Duodenal mucosa (tissue), 2 donors: ENCODE measurements around the gene RPL13.

Source experiments
- H3K27ac ChIP-seq: one replicate; pipeline ENCODE4 v1.7.0; 2013; ENCODE audit warnings: low read depth, low read length
- H3K27me3 ChIP-seq, 2 donors: one replicate each; pipeline ENCODE4 v1.7.0; 2013; ENCODE audit warnings: low read length in 2 of 2, control low read depth in 1 of 2; ENCODE audit not compliant: insufficient read depth in 2 of 2, control insufficient read depth in 1 of 2
- H3K36me3 ChIP-seq, 2 donors: one replicate each; pipeline ENCODE4 v1.7.0; 2013; ENCODE audit warnings: low read length in 2 of 2, control low read depth in 1 of 2; ENCODE audit not compliant: insufficient read depth in 2 of 2, control insufficient read depth in 1 of 2
- H3K4me1 ChIP-seq, 2 donors: one replicate each; pipeline ENCODE4 v1.7.0; 2013; ENCODE audit warnings: low read length in 2 of 2, control low read depth in 1 of 2; ENCODE audit not compliant: insufficient read depth in 2 of 2, control insufficient read depth in 1 of 2
- H3K4me3 ChIP-seq, 2 donors: one replicate each; pipeline ENCODE4 v1.7.0; 2013; ENCODE audit warnings: low read length in 2 of 2, low read depth in 1 of 2
- H3K9ac ChIP-seq, 2 donors: one replicate each; pipeline ENCODE4 v1.7.0; 2013; ENCODE audit warnings: low read length in 2 of 2, low read depth in 1 of 2
- H3K9me3 ChIP-seq, 2 donors: one replicate each; pipeline ENCODE4 v1.7.0; 2013; ENCODE audit warnings: low read length in 2 of 2, control low read depth in 1 of 2; ENCODE audit not compliant: control insufficient read depth in 1 of 2

RPL13 gene

DNA sequence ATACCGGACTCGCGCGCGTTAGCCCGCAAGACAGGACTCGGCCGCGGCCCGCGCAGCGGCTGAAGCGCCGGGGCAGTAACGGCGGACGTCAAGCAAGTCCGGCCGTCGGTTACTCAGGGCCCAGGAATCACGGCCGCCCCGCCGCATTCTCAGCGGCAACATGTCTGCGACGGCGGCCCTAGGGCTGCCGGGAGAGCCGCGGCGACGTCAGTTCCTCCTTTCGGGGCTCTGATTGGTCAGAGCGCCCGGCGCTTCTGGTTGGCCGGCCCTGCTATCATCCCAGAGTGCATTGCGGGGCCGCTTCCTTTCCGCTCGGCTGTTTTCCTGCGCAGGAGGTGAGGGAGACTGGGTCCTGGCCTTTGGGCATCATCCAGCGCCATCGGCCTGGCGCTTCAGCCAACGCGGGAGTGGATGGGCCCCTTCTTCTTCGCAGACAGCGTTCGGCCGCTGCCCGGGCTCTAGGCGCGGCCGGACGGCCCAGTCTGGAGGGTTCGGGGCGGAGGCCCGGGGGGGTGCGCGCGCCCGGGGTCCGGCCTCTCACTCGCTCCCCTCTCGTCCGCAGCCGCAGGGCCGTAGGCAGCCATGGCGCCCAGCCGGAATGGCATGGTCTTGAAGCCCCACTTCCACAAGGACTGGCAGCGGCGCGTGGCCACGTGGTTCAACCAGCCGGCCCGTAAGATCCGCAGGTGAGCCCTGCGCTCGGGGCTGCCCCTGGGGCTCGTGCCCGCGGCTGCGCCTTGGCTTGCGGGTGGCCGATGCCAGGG is at the start of gene RPL13:
TSS of gene RPL13 (plus strand) at position 305 of the 764 bp plus-strand sequence. CDS start at position 583, 278 bp downstream.
- Histone ChIP-seq H3K9ac (peak within 1 kb of the TSS; percentile 87 to 94), H3K9me3 (no peaks in the 10 kb centered on the region), H3K4me1 (peaks cover 56 to 58% of the 10 kb centered on the region in 2 donors), H3K27ac (peak within 1 kb of the TSS; percentile 95), H3K36me3 (peaks cover 35 to 50% of the 10 kb centered on the region in 2 donors), H3K27me3 (no peaks in the 10 kb centered on the region), H3K4me3 (peak within 1 kb of the TSS; percentile 87 to 90)

DNA sequence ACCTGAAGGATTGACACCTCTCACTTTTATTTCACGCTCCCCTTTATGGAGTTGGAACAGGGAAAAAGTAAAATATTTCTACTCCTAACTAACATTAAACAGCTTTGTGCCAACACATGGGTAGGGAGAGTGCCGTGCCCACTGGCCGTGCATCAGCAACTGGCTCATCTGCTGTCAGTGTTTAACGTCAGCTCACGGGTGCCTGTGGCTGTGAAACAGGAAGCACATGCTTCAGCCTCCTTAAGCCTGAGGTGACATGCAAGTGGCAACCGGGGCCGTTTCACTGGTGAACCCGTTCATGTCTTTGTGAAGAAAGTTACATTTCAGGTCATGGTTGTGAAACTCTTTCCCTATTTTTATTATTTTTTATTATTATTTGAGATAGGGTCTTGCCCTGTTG is 49.1 kb upstream of the RPL13 start:
- Histone ChIP-seq H3K9me3 (no peaks in the 10 kb centered on the region), H3K27ac (no peak overlapping the region), H3K27me3 (no peaks in the 10 kb centered on the region), H3K9ac (no peak overlapping the region), H3K4me1 (peaks cover 12 to 21% of the 10 kb centered on the region in 2 donors), H3K4me3 (no peak overlapping the region), H3K36me3 (peaks cover 5 to 41% of the 10 kb centered on the region in 2 donors)

DNA sequence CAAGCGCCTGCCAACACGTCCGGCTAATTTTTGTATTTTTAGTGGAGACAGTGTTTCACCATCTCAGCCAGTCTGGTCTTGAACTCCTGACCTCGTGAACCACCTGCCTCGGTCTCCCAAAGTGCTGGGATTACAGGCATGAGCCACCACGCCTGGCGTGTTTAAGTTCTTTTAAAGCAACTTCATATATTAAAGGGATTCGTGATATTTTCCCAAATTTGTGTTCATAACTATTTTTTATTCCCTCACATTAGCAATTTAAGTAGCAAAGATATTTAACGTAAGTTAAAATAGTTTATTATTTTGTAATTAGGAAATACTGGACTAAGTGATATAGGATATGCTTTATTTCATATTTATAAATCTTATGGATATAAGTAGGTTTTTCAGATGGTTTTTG is 48.0 kb upstream of the RPL13 start:
- Histone ChIP-seq H3K27me3 (no peaks in the 10 kb centered on the region), H3K36me3 (peaks cover 11 to 49% of the 10 kb centered on the region in 2 donors), H3K27ac (no peak overlapping the region), H3K4me3 (no peak overlapping the region), H3K9ac (no peak overlapping the region), H3K9me3 (no peaks in the 10 kb centered on the region), H3K4me1 (peaks cover 5 to 14% of the 10 kb centered on the region in 2 donors)

DNA sequence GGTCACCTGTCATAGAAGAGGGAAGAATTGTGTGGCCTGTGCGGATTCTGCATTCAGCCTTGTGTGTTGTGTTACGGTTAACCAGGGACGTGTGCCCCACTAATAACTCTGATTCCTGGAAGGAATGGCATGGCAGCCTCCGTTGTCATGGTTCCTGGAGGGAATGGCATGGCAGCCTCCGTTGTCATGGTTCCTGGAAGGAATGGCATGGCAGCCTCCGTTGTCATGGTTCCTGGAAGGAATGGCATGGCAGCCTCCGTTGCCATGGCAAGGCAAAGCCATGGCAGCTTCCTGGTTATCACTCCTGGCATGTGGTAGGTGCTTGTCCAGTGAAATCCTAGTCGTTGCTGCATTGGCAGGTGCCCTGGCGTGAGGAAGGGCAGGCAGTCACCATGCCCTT is 43.4 kb upstream of the RPL13 start:
- Histone ChIP-seq H3K9me3 (no peaks in the 10 kb centered on the region), H3K4me3 (no peak overlapping the region), H3K36me3 (peaks cover 20 to 74% of the 10 kb centered on the region in 2 donors), H3K27ac (no peak overlapping the region), H3K9ac (no peak overlapping the region), H3K27me3 (no peaks in the 10 kb centered on the region), H3K4me1 (no peaks in the 10 kb centered on the region)

GRCh38 chr16:89519881-89520280 is 40.6 kb upstream of the RPL13 start:
- Histone ChIP-seq H3K9ac (no peak overlapping the region), H3K4me1 (no peaks in the 10 kb centered on the region), H3K4me3 (no peak overlapping the region), H3K27me3 (no peaks in the 10 kb centered on the region), H3K9me3 (no peaks in the 10 kb centered on the region), H3K27ac (no peak overlapping the region), H3K36me3 (peaks cover 29 to 83% of the 10 kb centered on the region in 2 donors)

DNA sequence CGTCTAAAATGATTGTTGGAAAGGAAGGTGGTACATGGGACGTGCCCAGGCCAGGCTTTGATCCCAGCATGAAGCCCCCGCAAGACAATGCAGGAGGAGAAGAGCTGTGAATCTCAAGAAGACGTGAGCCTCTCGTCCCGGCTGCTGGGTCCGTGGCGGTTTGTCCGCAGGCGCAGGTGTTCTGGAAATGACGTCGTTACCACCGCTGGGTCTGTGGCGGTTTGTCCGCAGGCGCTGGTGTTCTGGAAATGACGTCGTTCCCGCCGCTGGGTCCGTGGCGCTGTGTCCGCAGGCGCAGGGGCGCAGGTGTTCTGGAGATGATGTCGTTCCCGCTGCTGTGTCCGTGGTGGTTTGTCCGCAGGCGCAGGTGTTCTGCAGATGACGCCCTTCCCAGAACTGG is 38.2 kb upstream of the RPL13 start:
- H3K27ac ChIP-seq, result no peak overlapping the region
- H3K36me3 ChIP-seq, result peaks cover 44 to 96% of the 10 kb centered on the region in 2 donors
- no peak overlapping the region for H3K4me3 ChIP-seq
- H3K9me3 ChIP-seq, result no peaks in the 10 kb centered on the region
- H3K9ac ChIP-seq, result no peak overlapping the region
- no peaks in the 10 kb centered on the region for H3K27me3 ChIP-seq
- no peaks in the 10 kb centered on the region for H3K4me1 ChIP-seq

DNA sequence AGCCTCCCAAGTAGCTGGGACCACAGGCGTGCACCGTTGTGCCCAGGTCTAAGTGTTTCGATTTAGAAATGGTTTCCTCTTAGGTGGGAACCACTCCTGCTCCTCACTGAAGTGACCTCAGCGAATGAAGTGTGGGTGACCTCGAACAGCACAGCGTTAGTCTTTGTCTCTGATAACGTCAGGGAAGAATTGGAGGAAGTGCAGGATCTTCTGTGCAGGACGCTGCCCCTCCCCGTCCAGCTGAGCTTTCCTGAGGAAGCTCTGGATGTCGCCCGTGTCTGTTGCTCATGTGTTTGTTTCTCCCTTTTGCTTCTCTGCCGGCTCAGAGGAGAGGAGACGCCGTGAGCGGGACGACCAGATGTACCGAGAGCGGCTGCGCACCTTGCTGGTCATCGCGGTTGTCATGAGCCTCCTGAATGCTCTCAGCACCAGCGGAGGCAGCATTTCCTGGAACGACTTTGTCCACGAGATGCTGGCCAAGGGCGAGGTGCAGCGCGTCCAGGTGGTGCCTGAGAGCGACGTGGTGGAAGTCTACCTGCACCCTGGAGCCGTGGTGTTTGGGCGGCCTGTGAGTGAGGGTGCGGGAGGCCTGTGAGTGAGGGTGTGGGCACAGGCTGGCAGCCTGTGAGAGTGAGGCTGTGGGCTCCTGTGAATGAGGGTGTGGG is 36.7 kb upstream of the RPL13 start:
- Histone ChIP-seq H3K36me3 (peaks cover 35 to 90% of the 10 kb centered on the region in 2 donors), H3K4me1 (no peaks in the 10 kb centered on the region), H3K4me3 (no peak overlapping the region), H3K9me3 (no peaks in the 10 kb centered on the region), H3K27ac (no peak overlapping the region), H3K9ac (no peak overlapping the region), H3K27me3 (no peaks in the 10 kb centered on the region)

GRCh38 chr16:89525146-89525913 is 35.2 kb upstream of the RPL13 start:
- Histone ChIP-seq H3K9me3 (no peaks in the 10 kb centered on the region), H3K27me3 (no peaks in the 10 kb centered on the region), H3K27ac (no peak overlapping the region), H3K4me1 (no peaks in the 10 kb centered on the region), H3K9ac (no peak overlapping the region), H3K4me3 (no peak overlapping the region), H3K36me3 (peaks cover 39 to 91% of the 10 kb centered on the region in 2 donors)

- no peaks in the 10 kb centered on the region for H3K9me3 ChIP-seq
- H3K27me3 ChIP-seq, result no peaks in the 10 kb centered on the region
- peaks cover 0 to 2% of the 10 kb centered on the region in 2 donors for H3K4me1 ChIP-seq
- H3K27ac ChIP-seq, result no peak overlapping the region
- peaks cover 48 to 83% of the 10 kb centered on the region in 2 donors for H3K36me3 ChIP-seq
- H3K9ac ChIP-seq, result no peak overlapping the region
- H3K4me3 ChIP-seq, result no peak overlapping the region
These were observed 31.4 kb upstream of the RPL13 start for GRCh38 chr16:89529097-89529496.
